ENCODE results near the gene FNDC3B.

Gene FNDC3B

DNA sequence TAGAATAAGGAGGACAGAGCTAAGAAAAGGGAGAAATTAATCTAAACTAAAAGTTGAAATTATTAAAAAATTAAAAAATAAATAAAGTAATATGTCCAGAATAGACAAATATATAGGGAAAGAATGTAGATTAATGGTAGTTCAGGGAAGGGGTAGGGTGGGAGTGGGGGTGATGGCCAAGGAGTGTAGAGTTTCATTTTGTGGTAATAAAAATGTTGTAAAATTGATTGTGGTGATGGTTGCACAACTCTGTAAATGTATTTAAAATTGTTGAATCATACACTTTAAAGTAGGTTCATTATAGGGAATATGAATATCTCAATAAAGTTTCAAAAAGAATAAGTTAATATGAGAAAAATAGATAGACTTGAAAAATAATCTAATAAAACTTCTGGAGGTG lies 21.0 kb upstream of the FNDC3B start:
- no peak for DNase-seq
- Mint-ChIP-seq H3K4me1 (ENCODE audit: low read depth in 2 of 2) (no peaks in the 10 kb centered on the region), H3K4me3 (no peak overlapping the region), H3K27me3 (no peaks in the 10 kb centered on the region), H3K36me3 (ENCODE audit: insufficient read depth) (no peaks in the 10 kb centered on the region), H3K9me3 (no peaks in the 10 kb centered on the region), H3K27ac (no peak overlapping the region)
- no peak for ATAC-seq (replicated peaks)

DNA sequence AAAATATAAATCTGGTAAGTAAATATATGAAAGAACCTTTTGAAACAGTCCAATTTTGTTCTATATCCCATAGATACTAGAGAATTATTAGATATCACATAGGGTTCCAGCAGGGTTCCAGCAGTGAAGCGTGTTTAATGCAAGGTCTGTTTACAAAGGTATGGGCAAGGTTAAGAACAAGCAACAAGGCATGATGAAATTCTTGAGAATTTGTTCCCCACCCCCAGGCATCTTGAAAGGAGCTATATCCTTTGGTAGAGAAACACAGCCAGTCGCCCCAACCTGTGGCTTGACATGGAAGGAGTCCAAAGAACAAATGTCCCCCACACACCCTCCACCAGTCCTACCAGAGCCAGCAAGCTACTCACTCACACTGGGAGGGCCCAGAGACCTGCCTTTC lies 18.6 kb upstream of the FNDC3B start:
- Mint-ChIP-seq H3K4me3 (no peak overlapping the region), H3K36me3 (ENCODE audit: insufficient read depth) (no peaks in the 10 kb centered on the region), H3K27me3 (no peaks in the 10 kb centered on the region), H3K9me3 (no peaks in the 10 kb centered on the region), H3K4me1 (ENCODE audit: low read depth in 2 of 2) (no peaks in the 10 kb centered on the region), H3K27ac (no peak overlapping the region)
- DNase-seq (no peak), ATAC-seq (replicated peaks) (no peak)

DNA sequence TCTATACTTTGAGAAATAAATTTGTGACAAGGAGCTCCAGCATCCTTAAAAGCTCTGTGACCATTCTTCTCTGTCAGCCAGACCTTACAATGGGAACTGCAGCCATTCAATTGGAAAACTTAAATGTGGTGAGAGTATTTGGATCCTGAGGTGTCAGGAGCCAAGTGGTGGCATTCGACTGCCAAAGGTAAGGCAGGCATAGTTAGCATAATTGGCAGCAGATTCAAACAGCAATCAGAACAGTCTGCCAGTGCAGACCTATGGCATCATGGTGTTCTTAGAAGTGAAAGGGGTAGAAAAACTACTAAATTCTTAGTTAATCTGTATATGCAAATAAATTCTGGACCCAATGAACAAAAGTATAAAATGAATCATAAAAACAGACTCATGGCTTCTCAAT lies 18.2 kb upstream of the FNDC3B start:
- Mint-ChIP-seq H3K4me3 (no peak overlapping the region), H3K36me3 (ENCODE audit: insufficient read depth) (no peaks in the 10 kb centered on the region), H3K4me1 (ENCODE audit: low read depth in 2 of 2) (no peaks in the 10 kb centered on the region), H3K27ac (no peak overlapping the region), H3K27me3 (no peaks in the 10 kb centered on the region), H3K9me3 (no peaks in the 10 kb centered on the region)
- DNase-seq = no peak
- no peak for ATAC-seq (replicated peaks)

DNA sequence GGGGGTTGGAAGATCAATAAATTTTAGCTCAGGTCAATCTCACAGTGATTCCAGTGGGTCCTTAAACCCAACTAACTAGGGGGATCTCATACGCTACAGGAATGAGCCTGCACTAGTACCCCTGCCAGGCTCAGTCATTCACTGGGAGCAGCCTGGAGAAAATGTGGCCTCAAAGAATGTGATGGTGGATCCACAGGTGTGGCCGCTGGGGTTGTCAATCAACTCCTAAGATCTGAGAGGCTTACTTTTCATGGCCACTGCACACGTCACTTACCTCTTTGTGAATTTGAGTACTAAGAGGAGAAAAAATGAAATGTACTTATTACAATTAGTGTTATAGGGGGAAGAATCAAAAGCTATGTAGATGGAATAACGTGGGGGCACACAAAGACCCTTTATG lies 17.5 kb upstream of the FNDC3B start:
- Mint-ChIP-seq H3K4me3 (no peak overlapping the region), H3K36me3 (ENCODE audit: insufficient read depth) (no peaks in the 10 kb centered on the region), H3K9me3 (no peaks in the 10 kb centered on the region)

DNA sequence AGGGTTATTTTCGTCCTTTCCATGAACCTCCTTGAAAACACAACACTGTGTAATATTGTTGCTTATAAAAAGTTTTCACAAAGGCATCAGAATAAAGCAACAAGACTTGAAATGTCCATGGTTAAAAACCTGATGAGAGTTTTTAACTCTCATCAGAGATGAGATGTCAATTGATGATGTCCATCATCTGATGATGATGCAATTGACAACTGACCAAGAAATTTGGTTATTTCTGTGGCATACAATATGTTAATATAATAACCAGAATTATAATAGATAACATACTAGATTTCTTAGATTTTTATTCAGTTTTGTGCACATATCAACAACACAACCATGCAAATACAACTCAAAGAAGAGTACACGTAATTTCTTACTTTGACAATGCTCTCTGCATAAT lies 15.5 kb upstream of the FNDC3B start:
- no peak overlapping the region for H3K4me3 Mint-ChIP-seq
- H3K36me3 Mint-ChIP-seq (ENCODE audit: insufficient read depth) = no peaks in the 10 kb centered on the region
- H3K4me1 Mint-ChIP-seq (ENCODE audit: low read depth in 2 of 2) = no peaks in the 10 kb centered on the region
- DNase-seq = no peak
- no peak overlapping the region for H3K27ac Mint-ChIP-seq
- no peaks in the 10 kb centered on the region for H3K27me3 Mint-ChIP-seq
- H3K9me3 Mint-ChIP-seq = no peaks in the 10 kb centered on the region
- ATAC-seq (replicated peaks) = no peak

More for the DNA sequence above, 17.5 kb upstream of the FNDC3B start:
- ATAC-seq (replicated peaks) = no peak
- Mint-ChIP-seq H3K27me3 (no peaks in the 10 kb centered on the region), H3K4me1 (ENCODE audit: low read depth in 2 of 2) (no peaks in the 10 kb centered on the region), H3K27ac (no peak overlapping the region)
- no peak for DNase-seq

DNA sequence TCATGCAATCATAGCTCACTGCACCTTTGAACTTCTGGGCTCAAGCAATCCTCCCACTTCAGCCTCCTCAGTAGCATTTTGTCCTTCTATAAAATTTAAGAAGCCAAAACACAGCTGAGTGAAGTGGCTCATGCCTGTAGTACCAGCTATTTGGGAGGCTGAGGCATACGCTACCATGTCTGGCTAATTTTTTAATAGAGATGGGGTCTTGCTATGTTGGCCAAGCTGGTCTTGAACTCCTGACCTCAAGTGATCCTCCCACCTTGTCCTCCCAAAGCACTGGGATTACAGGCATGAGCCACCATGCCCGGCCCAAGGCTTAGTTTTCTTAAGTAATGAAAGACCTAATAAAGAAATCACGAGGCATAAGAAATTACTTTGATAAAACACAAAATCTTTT lies 14.7 kb upstream of the FNDC3B start:
- H3K36me3 Mint-ChIP-seq (ENCODE audit: insufficient read depth) = no peaks in the 10 kb centered on the region

DNA sequence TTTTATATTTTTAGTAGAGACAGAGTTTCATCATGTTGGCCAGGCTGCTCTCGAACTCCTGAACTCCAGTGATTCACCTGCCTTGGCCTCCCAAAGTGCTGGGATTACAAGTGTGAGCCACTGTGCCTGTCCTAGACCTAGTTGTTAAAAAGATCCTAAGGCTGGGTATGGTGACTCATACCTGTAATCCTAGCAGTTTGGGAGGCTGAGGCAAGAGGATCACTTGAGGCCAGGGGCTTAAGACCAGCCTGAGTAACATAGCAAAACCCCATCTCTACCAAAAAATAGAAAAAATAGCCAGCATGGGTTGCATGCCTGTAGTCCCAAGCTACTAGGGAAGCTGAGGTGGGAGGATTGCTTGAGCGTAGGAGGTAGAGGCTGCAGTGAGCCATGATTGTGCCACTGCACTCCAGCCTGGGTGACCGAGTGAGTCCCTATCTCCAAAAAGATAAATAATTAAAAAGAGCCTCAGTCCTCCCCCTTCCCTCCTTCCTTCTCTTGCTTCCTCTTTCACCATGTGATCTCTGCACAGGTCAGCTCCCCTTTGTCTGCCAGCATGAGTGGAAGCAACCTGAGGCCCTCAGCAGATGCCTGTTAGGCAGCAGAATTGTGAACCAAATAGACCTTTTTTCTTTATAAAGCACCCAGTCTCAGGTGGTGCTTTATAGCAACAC lies 9.8 kb upstream of the FNDC3B start:
- no peaks in the 10 kb centered on the region for H3K9me3 Mint-ChIP-seq
- peaks cover 0 to 7% of the 10 kb centered on the region in 2 donors for H3K27me3 Mint-ChIP-seq
- DNase-seq = no peak
- H3K4me1 Mint-ChIP-seq (ENCODE audit: low read depth in 2 of 2) = peaks cover 0 to 1% of the 10 kb centered on the region in 2 donors
- H3K4me3 Mint-ChIP-seq = no peak overlapping the region
- H3K36me3 Mint-ChIP-seq (ENCODE audit: insufficient read depth) = no peaks in the 10 kb centered on the region
- no peak for ATAC-seq (replicated peaks)
- peak overlapping the region in 1 of 2 donors; percentile 55 for H3K27ac Mint-ChIP-seq

More for the DNA sequence above, 14.7 kb upstream of the FNDC3B start:
- H3K4me3 Mint-ChIP-seq = no peak overlapping the region
- no peak for ATAC-seq (replicated peaks)
- no peak for DNase-seq
- H3K9me3 Mint-ChIP-seq = no peaks in the 10 kb centered on the region
- no peaks in the 10 kb centered on the region for H3K4me1 Mint-ChIP-seq (ENCODE audit: low read depth in 2 of 2)
- no peaks in the 10 kb centered on the region for H3K27me3 Mint-ChIP-seq
- H3K27ac Mint-ChIP-seq = no peak overlapping the region

DNA sequence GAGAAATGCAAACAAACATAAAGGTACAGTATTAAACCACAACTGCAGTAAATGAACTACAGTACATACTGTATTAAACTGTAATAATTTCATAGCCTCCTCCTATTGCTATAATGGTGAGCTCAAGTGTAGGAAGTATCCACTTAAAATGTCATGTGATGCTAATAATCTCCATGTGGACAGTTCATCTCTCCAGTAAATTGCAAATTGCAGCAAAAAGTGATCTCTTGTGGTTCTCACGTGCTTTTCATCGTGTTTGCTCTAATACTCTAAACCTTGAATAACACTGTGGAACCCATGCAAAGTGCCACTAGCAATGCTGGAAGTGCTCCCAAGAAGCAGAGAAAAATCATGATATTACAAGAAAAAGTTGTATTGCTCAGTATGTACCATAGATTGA lies 9.2 kb upstream of the FNDC3B start:
- ATAC-seq (replicated peaks) (no peak), DNase-seq (no peak)
- Mint-ChIP-seq H3K27me3 (peaks cover 0 to 7% of the 10 kb centered on the region in 2 donors), H3K9me3 (no peaks in the 10 kb centered on the region), H3K4me1 (ENCODE audit: low read depth in 2 of 2) (peaks cover 4% of the 10 kb centered on the region in 2 donors), H3K36me3 (ENCODE audit: insufficient read depth) (no peaks in the 10 kb centered on the region), H3K4me3 (no peak overlapping the region), H3K27ac (peak overlapping the region in 1 of 2 donors; percentile 55)

DNA sequence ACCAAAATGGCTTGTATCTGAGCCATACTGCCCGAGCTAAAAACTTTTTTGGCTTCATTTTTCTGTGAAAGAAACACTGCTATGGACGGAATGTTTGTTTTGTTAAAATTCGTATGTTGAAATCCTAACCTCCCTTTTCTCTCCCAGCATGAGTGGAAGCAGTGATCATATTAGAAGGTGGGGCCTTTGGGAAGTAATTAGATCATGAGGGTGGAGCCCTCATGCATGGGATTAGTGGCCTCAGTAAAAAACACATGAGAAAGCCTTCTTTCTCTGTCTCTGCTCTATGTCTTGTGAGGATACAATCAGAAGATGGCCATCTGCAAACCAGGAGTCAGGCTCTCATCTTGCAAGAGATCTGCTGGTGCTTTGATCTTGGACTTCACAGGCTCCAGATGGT lies 7.4 kb upstream of the FNDC3B start:
- Mint-ChIP-seq H3K36me3 (ENCODE audit: insufficient read depth) (no peaks in the 10 kb centered on the region), H3K27me3 (peaks cover 0 to 7% of the 10 kb centered on the region in 2 donors), H3K9me3 (no peaks in the 10 kb centered on the region), H3K27ac (no peak overlapping the region), H3K4me1 (ENCODE audit: low read depth in 2 of 2) (peaks cover 6 to 7% of the 10 kb centered on the region in 2 donors), H3K4me3 (no peak overlapping the region)
- ATAC-seq (replicated peaks) = no peak
- DNase-seq = no peak

DNA sequence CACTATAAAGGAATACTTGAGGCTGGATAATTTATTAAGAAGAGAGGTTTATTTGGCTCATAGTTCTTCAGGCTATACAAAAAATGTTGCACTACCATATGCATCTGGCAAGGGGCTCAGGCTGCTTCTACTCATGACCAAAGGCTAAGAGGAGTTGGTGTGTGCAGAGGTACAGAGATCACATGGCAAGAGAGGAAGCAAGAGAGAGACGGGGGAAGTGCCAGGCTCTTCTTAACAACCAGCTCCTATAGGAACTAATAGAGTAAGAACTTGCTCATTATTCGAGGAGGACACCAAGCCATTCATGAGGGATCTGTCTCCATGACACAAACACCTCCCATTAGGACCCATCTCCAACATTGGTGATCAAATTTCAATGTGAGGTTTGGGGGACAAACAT lies 6.0 kb upstream of the FNDC3B start:
- ATAC-seq (replicated peaks) = no peak
- H3K4me1 Mint-ChIP-seq (ENCODE audit: low read depth in 2 of 2) = peaks cover 6 to 12% of the 10 kb centered on the region in 2 donors
- no peaks in the 10 kb centered on the region for H3K9me3 Mint-ChIP-seq
- no peaks in the 10 kb centered on the region for H3K36me3 Mint-ChIP-seq (ENCODE audit: insufficient read depth)
- peaks cover 0 to 7% of the 10 kb centered on the region in 2 donors for H3K27me3 Mint-ChIP-seq
- H3K4me3 Mint-ChIP-seq = no peak overlapping the region
- no peak for DNase-seq
- H3K27ac Mint-ChIP-seq = no peak overlapping the region

DNA sequence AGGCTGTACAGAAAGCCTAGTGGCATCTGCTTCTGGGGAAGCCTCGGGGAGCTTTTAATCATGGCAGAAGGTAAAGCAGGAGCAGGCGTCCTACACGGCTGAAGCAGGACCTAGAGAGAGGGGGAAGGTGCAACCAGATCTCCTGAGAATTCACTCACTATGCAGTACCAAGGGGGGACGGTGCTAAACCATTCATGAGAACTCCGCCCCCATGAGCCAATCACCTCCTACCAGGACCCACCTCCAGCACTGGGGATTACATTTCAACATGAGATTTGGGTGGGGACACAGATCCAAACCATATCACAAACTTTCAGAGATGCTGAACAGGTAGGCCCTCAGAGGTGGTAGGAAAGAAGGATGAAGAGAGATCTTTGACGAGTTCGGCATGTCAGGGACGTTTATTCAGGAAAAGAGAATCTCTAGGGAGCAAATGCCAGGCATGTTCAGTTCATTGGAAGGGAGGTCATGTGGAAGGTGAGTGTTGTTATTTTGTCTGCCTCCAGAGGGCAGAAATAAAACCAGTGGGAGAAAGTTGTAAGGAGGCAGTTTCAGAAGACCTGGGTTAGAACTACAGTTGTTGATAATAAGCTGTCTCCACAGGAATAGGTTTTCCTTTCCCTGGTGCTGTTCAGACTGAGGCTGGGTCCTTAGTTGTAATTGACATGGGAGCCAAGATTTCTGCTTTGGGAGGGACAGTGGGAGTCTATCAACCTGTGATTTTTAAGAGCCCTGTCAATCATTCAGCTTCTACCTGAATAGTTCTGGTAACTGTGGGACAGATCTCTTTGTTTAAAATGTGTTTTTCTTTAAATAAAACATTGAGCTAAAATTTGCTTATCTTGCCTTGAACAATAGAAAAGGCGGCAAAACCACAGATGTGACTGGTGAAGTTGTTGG lies 4.3 kb upstream of the FNDC3B start:
- Mint-ChIP-seq H3K4me3 (no peak overlapping the region), H3K36me3 (ENCODE audit: insufficient read depth) (peaks cover 6% of the 10 kb centered on the region), H3K27ac (no peak overlapping the region), H3K27me3 (peaks cover 0 to 7% of the 10 kb centered on the region in 2 donors), H3K9me3 (no peaks in the 10 kb centered on the region), H3K4me1 (ENCODE audit: low read depth in 2 of 2) (peaks cover 8 to 15% of the 10 kb centered on the region in 2 donors)
- DNase-seq = peak; percentile 27 to 36 (median 35)
- no peak for ATAC-seq (replicated peaks)

DNA sequence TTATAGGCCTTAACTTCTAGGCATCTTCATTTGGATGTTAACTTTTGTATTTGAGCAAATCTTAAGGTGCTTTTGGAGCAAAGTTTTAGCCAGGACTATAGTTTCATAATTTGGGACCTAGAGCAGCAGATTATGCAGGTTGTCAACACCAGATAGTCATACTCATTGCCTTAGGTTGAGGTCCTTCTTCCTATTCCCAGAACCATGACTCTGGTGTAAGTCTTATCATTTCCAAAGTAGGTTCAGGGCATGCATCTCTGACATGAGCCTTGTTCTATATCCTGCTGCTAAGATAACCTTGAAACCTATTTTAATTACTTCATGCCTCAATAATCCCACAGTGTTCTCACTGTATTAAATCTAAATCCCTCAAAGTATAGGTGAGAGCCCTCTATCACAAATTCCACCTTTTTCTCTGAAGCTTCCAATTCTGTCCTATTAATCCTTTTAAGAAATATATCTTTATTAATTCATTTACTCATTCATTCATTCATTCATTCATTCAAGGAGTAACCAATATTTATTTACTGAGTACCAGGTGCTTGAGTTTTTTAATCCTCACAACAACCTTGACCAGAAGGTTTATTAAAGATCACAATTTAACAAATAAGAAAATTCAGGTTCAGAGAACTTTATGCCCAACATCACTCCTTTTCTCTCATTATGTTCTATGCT lies 2.7 kb upstream of the FNDC3B start:
- Mint-ChIP-seq H3K9me3 (no peaks in the 10 kb centered on the region), H3K36me3 (ENCODE audit: insufficient read depth) (peaks cover 16% of the 10 kb centered on the region), H3K4me1 (ENCODE audit: low read depth in 2 of 2) (peaks cover 16 to 19% of the 10 kb centered on the region in 2 donors), H3K4me3 (no peak overlapping the region), H3K27me3 (peaks cover 0 to 7% of the 10 kb centered on the region in 2 donors), H3K27ac (no peak overlapping the region)
- no peak for ATAC-seq (replicated peaks)
- DNase-seq = no peak

DNA sequence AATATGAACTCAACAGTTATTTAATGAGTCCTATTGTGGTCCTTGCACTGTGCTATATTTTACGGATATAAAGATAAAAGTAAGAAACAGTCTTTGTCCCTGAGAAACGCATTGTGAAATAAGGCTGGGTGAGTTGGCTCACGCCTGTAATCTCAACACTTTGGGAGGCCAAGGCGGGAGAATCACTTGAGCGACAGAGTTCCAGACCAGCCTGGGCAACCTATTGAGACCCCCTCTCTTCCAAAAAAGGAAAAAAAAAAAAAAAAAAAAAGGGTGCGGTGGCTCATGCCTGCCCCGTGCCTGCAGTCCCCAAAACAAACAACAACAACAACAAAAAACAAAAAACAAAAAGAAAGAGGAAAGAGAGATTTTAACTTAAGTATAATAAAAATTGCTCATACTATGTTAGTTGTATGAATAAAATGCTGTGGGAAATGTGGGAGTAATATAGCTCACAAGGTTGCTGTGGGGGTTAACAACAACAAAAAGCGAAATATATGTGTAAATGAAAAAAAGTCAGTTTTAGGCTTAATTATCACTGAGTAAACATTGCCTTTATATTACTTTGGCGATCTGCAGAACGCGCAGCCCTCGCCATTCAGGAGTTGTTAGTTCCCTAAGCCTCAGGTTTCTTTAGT lies 461 bp upstream of the FNDC3B start:
- H3K27ac Mint-ChIP-seq = peak overlapping the region; percentile 98 to 99
- peak; percentile 2 for ATAC-seq (replicated peaks)

More for the DNA sequence above, 461 bp upstream of the FNDC3B start:
- H3K4me1 Mint-ChIP-seq (ENCODE audit: low read depth in 2 of 2) = peaks cover 18 to 33% of the 10 kb centered on the region in 2 donors
- H3K4me3 Mint-ChIP-seq = peak overlapping the region; percentile 98 to 99
- peaks cover 30% of the 10 kb centered on the region for H3K36me3 Mint-ChIP-seq (ENCODE audit: insufficient read depth)
- DNase-seq = no peak
- H3K27me3 Mint-ChIP-seq = no peaks in the 10 kb centered on the region
- H3K9me3 Mint-ChIP-seq = no peaks in the 10 kb centered on the region
